SKM-1 treated with dmso at 0.1 percent for 144 hours (cell line): Measurements from ENCODE around the gene LSM10.

Experiments used
- DNase-seq: peaks from one replicate; lab custom pipeline; 2025; ENCODE audit not compliant: unreplicated experiment; lab: John Stamatoyannopoulos, UW

Gene LSM10

GRCh38 chr1:36411674-36412648 lies 14.3 kb upstream of the LSM10 start:
- DNase-seq = no peak

GRCh38 chr1:36408479-36408878 lies 10.8 kb upstream of the LSM10 start:
- DNase-seq = no peak

- DNase-seq = no peak
Observed at GRCh38 chr1:36406440-36406839, 8.7 kb upstream of the LSM10 start.

- no peak for DNase-seq
Observed at GRCh38 chr1:36402504-36402890, 4.8 kb upstream of the LSM10 start.

GRCh38 chr1:36401602-36402503 lies 4.1 kb upstream of the LSM10 start:
- DNase-seq = no peak

- peak; percentile 84 for DNase-seq
Observed at GRCh38 chr1:36400825-36401601, 3.3 kb upstream of the LSM10 start.

- no peak for DNase-seq
Observed at GRCh38 chr1:36400514-36400824, 2.8 kb upstream of the LSM10 start.

- DNase-seq = no peak
Observed at GRCh38 chr1:36398370-36398977, 766 bp upstream of the LSM10 start.

- no peak for DNase-seq
Observed at GRCh38 chr1:36397083-36397377, 678 bp downstream of the LSM10 start.

GRCh38 chr1:36396359-36396758 lies 1.3 kb downstream of the LSM10 start:
- DNase-seq = no peak

- no peak for DNase-seq
Observed at GRCh38 chr1:36393686-36394085, 4.0 kb downstream of the LSM10 start.

GRCh38 chr1:36392836-36393235 lies 4.9 kb downstream of the LSM10 start:
- no peak for DNase-seq

- DNase-seq = no peak
Observed at GRCh38 chr1:36391271-36391670, 6.4 kb downstream of the LSM10 start.

- no peak for DNase-seq
Observed at GRCh38 chr1:36390411-36390810, 7.3 kb downstream of the LSM10 start.

- DNase-seq = no peak
Observed at GRCh38 chr1:36389999-36390398, 7.7 kb downstream of the LSM10 start.

GRCh38 chr1:36389261-36389660 lies 8.4 kb downstream of the LSM10 start:
- no peak for DNase-seq

- DNase-seq = no peak
Observed at GRCh38 chr1:36387141-36387949, 10.4 kb downstream of the LSM10 start.

- DNase-seq = peak; percentile 99
Observed at GRCh38 chr1:36386265-36387140, 11.2 kb downstream of the LSM10 start.
